HG03139 (cell line): ENCODE results near the gene LRRTM4.

Experiments
- ATAC-seq: cut with Tn5 transposase; IDR thresholded peaks from one replicate; pipeline ENCODE4 v1.9.1; 2021; ENCODE audit not compliant: unreplicated experiment

Gene LRRTM4

GRCh38 chr2:77325395-77325794 is 196.8 kb downstream of the LRRTM4 start:
- ATAC-seq: no peak

- no peak for ATAC-seq
Observed at GRCh38 chr2:77322431-77322830, 199.7 kb downstream of the LRRTM4 start.

GRCh38 chr2:77314721-77315120 is 207.5 kb downstream of the LRRTM4 start:
- ATAC-seq: no peak

- no peak for ATAC-seq
Observed at GRCh38 chr2:77310416-77310815, 211.8 kb downstream of the LRRTM4 start.

GRCh38 chr2:77309725-77310124 is 212.5 kb downstream of the LRRTM4 start:
- no peak for ATAC-seq

- no peak for ATAC-seq
Observed at GRCh38 chr2:77301441-77301840, 220.7 kb downstream of the LRRTM4 start.

- no peak for ATAC-seq
Observed at GRCh38 chr2:77296791-77297190, 225.4 kb downstream of the LRRTM4 start.

GRCh38 chr2:77294474-77294873 is 227.7 kb downstream of the LRRTM4 start:
- no peak for ATAC-seq

- no peak for ATAC-seq
Observed at GRCh38 chr2:77284353-77284752, 237.8 kb downstream of the LRRTM4 start.

GRCh38 chr2:77271262-77271661 is 250.9 kb downstream of the LRRTM4 start:
- no peak for ATAC-seq

- ATAC-seq: no peak
Observed at GRCh38 chr2:77270433-77270832, 251.7 kb downstream of the LRRTM4 start.

- ATAC-seq: no peak
Observed at GRCh38 chr2:77268626-77269025, 253.6 kb downstream of the LRRTM4 start.

GRCh38 chr2:77232909-77233425 is 289.2 kb downstream of the LRRTM4 start:
- ATAC-seq: no peak

GRCh38 chr2:77228391-77228790 is 293.8 kb downstream of the LRRTM4 start:
- no peak for ATAC-seq

- ATAC-seq: no peak
Observed at GRCh38 chr2:77210725-77211124, 311.5 kb downstream of the LRRTM4 start.

GRCh38 chr2:77207331-77207730 is 314.8 kb downstream of the LRRTM4 start:
- no peak for ATAC-seq

- ATAC-seq: no peak
Observed at GRCh38 chr2:77201755-77202154, 320.4 kb downstream of the LRRTM4 start.

- ATAC-seq: no peak
Observed at GRCh38 chr2:77199411-77199810, 322.8 kb downstream of the LRRTM4 start.

- ATAC-seq: no peak
Observed at GRCh38 chr2:77193858-77194448, 328.2 kb downstream of the LRRTM4 start.

GRCh38 chr2:77192811-77193289 is 329.3 kb downstream of the LRRTM4 start:
- no peak for ATAC-seq

- ATAC-seq: no peak
Observed at GRCh38 chr2:77191665-77192064, 330.5 kb downstream of the LRRTM4 start.

- ATAC-seq: no peak
Observed at GRCh38 chr2:77190721-77191346, 331.3 kb downstream of the LRRTM4 start.

GRCh38 chr2:77185052-77185451 is 337.1 kb downstream of the LRRTM4 start:
- ATAC-seq: no peak
